PC-9 (cell line): ENCODE data around the gene SYNGAP1. TPM values are rescaled to one million over a fixed set of nuclear protein-coding genes. Genes with fewer than 3 reads are reported as not detected.

Experiments
- BruUV-seq: library from RNA; stranded (reverse); fragments of 400-500 nt; replicated peaks from 2 replicates; lab custom pipeline; 2021; lab: Mats Ljungman, UMichigan
- CTCF ChIA-PET: fragments of 300-600 bp; sonication (Branson Sonifier 250); formaldehyde crosslinking; loops from one replicate; lab custom pipeline; 2022; ENCODE audit warnings: antibody characterized with exemption; lab: Charles Lee
- POLR2A ChIA-PET: fragments of 300-600 bp; sonication (Branson Sonifier 250); formaldehyde crosslinking; loops from one replicate; lab custom pipeline; 2022; ENCODE audit warnings: antibody characterized with exemption; ENCODE audit not compliant: unreplicated experiment; lab: Charles Lee
- DNase-seq, 2 experiments: peaks; one replicate each; pipeline versions ENCODE4 v3.0.0 to v3.0.0-alpha.2; 2015 to 2022; ENCODE audit warnings: mixed read lengths in 1 of 2
- H2AFZ ChIP-seq: fragments of 200-600 bp; sonication (generic); 2 replicates; pipeline ENCODE4 v1.8.1; 2017; ENCODE audit warnings: antibody characterized with exemption
- H3F3A ChIP-seq: fragments of 200-600 bp; sonication (generic); 2 replicates; pipeline ENCODE4 v1.8.1; 2017; ENCODE audit warnings: antibody characterized with exemption, mild to moderate bottlenecking, low read depth; ENCODE audit not compliant: insufficient read depth
- H3K27ac ChIP-seq: fragments of 200-600 bp; sonication (generic); 2 replicates; pipeline ENCODE4 v1.6.1; 2016; ENCODE audit warnings: mixed run types
- H3K27me3 ChIP-seq: fragments of 200-600 bp; sonication (generic); 2 replicates; pipeline ENCODE4 v1.6.1; 2016; ENCODE audit warnings: low read depth, mixed run types; ENCODE audit not compliant: insufficient read depth
- H3K36me3 ChIP-seq: fragments of 200-600 bp; sonication (generic); 2 replicates; pipeline ENCODE4 v1.6.1; 2016; ENCODE audit warnings: low read depth, mixed run types
- H3K4me1 ChIP-seq: fragments of 200-600 bp; sonication (generic); replicated peaks from 2 replicates; pipeline ENCODE4 v1.6.1; 2016; ENCODE audit warnings: mixed run types; ENCODE audit not compliant: insufficient read depth
- H3K4me2 ChIP-seq: fragments of 200-600 bp; sonication (generic); 2 replicates; pipeline ENCODE4 v1.6.1; 2017; ENCODE audit warnings: mixed run types
- H3K4me3 ChIP-seq: fragments of 200-600 bp; sonication (generic); 2 replicates; pipeline ENCODE4 v1.6.1; 2016; ENCODE audit warnings: mixed run types
- H3K79me2 ChIP-seq: fragments of 200-600 bp; sonication (generic); 2 replicates; pipeline ENCODE4 v1.6.1; 2017; ENCODE audit warnings: low read depth, mixed run types
- H3K9me2 ChIP-seq: fragments of 200-600 bp; sonication (generic); 2 replicates; pipeline ENCODE4 v1.8.1; 2017; ENCODE audit warnings: mild to moderate bottlenecking; ENCODE audit not compliant: insufficient read depth
- H3K9me3 ChIP-seq: fragments of 200-600 bp; sonication (generic); 2 replicates; pipeline ENCODE4 v1.8.1; 2016; ENCODE audit warnings: low read depth; ENCODE audit not compliant: insufficient read depth
- H4K20me1 ChIP-seq: fragments of 200-600 bp; sonication (generic); 2 replicates; pipeline ENCODE4 v1.8.1; 2017; ENCODE audit not compliant: insufficient read depth
- EZH2 ChIP-seq: fragments of 200-600 bp; sonication (generic); IDR thresholded peaks from 2 replicates; pipeline ENCODE4 v1.8.0; 2017; ENCODE audit warnings: antibody characterized with exemption, low read depth
- intact Hi-C: fragments of 100-400 bp; cut with micrococcal nuclease; formaldehyde crosslinking; loops from one replicate; pipeline ENCODE4 v1.10.0; 2022; ENCODE audit not compliant: unreplicated experiment
- total RNA-seq: library from RNA; stranded (reverse); gene quantifications from 2 replicates; pipeline ENCODE4 v1.2.3, GENCODE V29; 2021
- TF ChIP-seq, protein P1 (sequence below): fragments of 200-600 bp; sonication (generic); conservative IDR thresholded peaks from 2 replicates; pipeline ENCODE4 v1.6.1; 2017; ENCODE audit warnings: mixed run types, antibody characterized with exemption, mild to moderate bottlenecking, moderate library complexity

The SYNGAP1 gene
- total RNA-seq, 1 experiment from 2014 or later, result 17.7 TPM

DNA sequence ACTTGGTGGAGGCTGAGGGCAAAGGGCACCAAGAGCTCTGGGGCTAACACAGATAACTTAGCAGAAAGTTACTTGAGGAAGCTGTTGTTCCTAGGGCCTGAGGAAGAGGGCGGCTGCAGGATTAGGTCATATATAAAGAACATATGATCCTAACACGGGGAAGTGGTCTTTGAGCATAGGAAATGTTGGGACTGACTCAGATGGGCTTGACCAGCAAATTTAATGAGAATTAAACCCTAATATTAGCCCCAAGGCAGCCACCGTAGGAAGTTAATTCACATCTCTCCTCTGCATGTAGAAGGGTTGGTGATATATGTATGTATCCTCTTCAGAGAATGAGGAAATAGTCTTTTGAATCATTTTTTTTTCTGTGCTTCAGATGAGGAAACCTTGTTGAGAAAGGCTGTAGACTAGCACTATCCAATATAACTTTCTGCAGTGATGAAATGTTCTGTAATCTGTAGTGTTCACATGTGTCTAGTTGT is 25.3 kb downstream of the SYNGAP1 start:
- POLR2A ChIA-PET, result no interaction called here
- H4K20me1 ChIP-seq, result no peaks in the 10 kb centered on the region
- no peak for TF ChIP-seq EZH2
- TF ChIP-seq, protein P1, sequence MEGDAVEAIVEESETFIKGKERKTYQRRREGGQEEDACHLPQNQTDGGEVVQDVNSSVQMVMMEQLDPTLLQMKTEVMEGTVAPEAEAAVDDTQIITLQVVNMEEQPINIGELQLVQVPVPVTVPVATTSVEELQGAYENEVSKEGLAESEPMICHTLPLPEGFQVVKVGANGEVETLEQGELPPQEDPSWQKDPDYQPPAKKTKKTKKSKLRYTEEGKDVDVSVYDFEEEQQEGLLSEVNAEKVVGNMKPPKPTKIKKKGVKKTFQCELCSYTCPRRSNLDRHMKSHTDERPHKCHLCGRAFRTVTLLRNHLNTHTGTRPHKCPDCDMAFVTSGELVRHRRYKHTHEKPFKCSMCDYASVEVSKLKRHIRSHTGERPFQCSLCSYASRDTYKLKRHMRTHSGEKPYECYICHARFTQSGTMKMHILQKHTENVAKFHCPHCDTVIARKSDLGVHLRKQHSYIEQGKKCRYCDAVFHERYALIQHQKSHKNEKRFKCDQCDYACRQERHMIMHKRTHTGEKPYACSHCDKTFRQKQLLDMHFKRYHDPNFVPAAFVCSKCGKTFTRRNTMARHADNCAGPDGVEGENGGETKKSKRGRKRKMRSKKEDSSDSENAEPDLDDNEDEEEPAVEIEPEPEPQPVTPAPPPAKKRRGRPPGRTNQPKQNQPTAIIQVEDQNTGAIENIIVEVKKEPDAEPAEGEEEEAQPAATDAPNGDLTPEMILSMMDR, result no peak
- H3K4me2 ChIP-seq, result no peak overlapping the region
- BruUV-seq, result no TSS peak
- DNase-seq, result no peak
- peaks cover 4% of the 10 kb centered on the region; the same call in 1 of the 2 replicates for H3F3A ChIP-seq
- CTCF ChIA-PET, result no interaction called here
- H3K79me2 ChIP-seq, result no peaks in the 10 kb centered on the region
- H3K4me1 ChIP-seq, result no peaks in the 10 kb centered on the region
- intact Hi-C loops, result no loop called here
- H3K9me3 ChIP-seq, result no peaks in the 10 kb centered on the region
- no peak overlapping the region for H3K4me3 ChIP-seq
- H3K27me3 ChIP-seq, result no peaks in the 10 kb centered on the region
- no peaks in the 10 kb centered on the region for H3K36me3 ChIP-seq
- no peaks in the 10 kb centered on the region for H3K9me2 ChIP-seq
- no peak overlapping the region for H3K27ac ChIP-seq
- no peak overlapping the region for H2AFZ ChIP-seq

DNA sequence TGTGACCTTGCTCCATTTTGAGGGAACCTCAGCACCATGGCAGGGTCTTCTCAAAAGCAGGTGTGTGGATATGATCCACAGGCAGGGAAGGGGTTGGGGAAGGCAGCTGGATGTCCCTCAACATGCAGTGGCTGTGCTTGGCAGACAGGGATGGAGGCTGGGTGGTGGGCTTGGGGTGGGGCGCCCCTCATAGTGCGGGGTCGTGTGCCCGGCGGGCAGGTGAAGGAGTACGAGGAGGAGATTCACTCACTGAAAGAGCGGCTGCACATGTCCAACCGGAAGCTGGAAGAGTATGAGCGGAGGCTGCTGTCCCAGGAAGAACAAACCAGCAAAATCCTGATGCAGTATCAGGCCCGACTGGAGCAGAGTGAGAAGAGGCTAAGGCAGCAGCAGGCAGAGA is 26.5 kb downstream of the SYNGAP1 start:
- H3K79me2 ChIP-seq, result no peaks in the 10 kb centered on the region
- no peaks in the 10 kb centered on the region for H4K20me1 ChIP-seq
- no peak overlapping the region for H3K27ac ChIP-seq
- POLR2A ChIA-PET, result no interaction called here
- CTCF ChIA-PET, result no interaction called here
- H3K36me3 ChIP-seq, result no peaks in the 10 kb centered on the region
- TF ChIP-seq EZH2, result no peak
- TF ChIP-seq, protein P1, result no peak
- no peaks in the 10 kb centered on the region for H3K9me3 ChIP-seq
- no TSS peak for BruUV-seq
- no peak overlapping the region for H3K4me2 ChIP-seq
- no peak for DNase-seq
- H2AFZ ChIP-seq, result no peak overlapping the region
- H3K27me3 ChIP-seq, result no peaks in the 10 kb centered on the region
- H3K4me1 ChIP-seq, result no peaks in the 10 kb centered on the region
- H3K9me2 ChIP-seq, result no peaks in the 10 kb centered on the region
- intact Hi-C loops, result no loop called here
- H3F3A ChIP-seq, result peaks cover 4% of the 10 kb centered on the region; the same call in 1 of the 2 replicates
- no peak overlapping the region for H3K4me3 ChIP-seq

DNA sequence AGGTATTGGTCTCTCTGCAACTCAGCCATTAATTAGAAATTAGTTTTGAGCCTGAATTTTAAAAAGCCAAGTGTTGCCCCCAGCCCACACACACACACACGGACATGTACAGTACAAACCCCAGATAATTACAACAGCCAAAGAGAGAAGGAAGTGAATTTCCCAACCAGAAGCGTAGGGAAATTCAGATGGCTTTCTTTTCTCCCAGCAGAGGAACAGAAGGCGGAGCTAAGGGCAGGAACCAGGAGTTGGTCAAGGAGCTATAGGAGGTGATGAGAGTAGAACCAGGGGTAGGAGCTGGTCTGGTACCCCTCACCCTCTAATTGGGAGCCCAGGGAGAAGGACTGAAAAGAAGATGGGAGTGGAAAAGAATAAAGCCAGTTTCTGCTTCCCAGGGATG is 30.6 kb downstream of the SYNGAP1 start:
- no peaks in the 10 kb centered on the region for H3K27me3 ChIP-seq
- H3K9me2 ChIP-seq, result no peaks in the 10 kb centered on the region
- no TSS peak for BruUV-seq
- peaks cover 5% of the 10 kb centered on the region for H3K4me1 ChIP-seq
- no peak overlapping the region for H3K4me2 ChIP-seq
- no peaks in the 10 kb centered on the region for H3K9me3 ChIP-seq
- H4K20me1 ChIP-seq, result no peaks in the 10 kb centered on the region
- peaks cover 14% of the 10 kb centered on the region for H3K79me2 ChIP-seq
- ChIA-PET POLR2A (no interaction called here), CTCF (no interaction called here)
- intact Hi-C loops, result loop anchor here (5.0 kb wide), 1 partner anchor 38 kb away; the partner anchor contains the start of gene PHF1
- TF ChIP-seq, protein P1, result no peak
- TF ChIP-seq EZH2, result no peak
- H3K4me3 ChIP-seq, result no peak overlapping the region
- H2AFZ ChIP-seq, result no peak overlapping the region
- H3F3A ChIP-seq, result no peaks in the 10 kb centered on the region
- no peak for DNase-seq
- H3K27ac ChIP-seq, result no peak overlapping the region
- H3K36me3 ChIP-seq, result no peaks in the 10 kb centered on the region
